B cell (primary cell): ENCODE measurements around the gene TPSAB1.

Source experiments
- CTCF ChIP-seq: fragments of 200-600 bp; IDR thresholded peaks from one replicate; pipeline ENCODE4 v1.8.0; 2022; ENCODE audit warnings: antibody characterized with exemption, mild to moderate bottlenecking
- EZH2 ChIP-seq: IDR thresholded peaks from 2 replicates; pipeline ENCODE4 v1.6.1; 2012; ENCODE audit warnings: borderline replicate concordance, low read depth, mild to moderate bottlenecking, moderate library complexity, low read length; ENCODE audit not compliant: insufficient read depth, poor library complexity, severe bottlenecking

- no peak for TF ChIP-seq CTCF
- no peak for TF ChIP-seq EZH2
These were observed 24.2 kb upstream of the TPSAB1 start for GRCh38 chr16:1216296-1216619.
